Activated B cell treated with CpG ODN at 0.5 μM for 24 hours (primary cell): ENCODE results near the gene TBC1D7. TPM values are rescaled to one million over a fixed set of nuclear protein-coding genes. Genes with fewer than 3 reads are reported as not detected.

Experiments used
- ATAC-seq: fragments of 200-7000 bp; cut with Tn5 transposase; one replicate; pipeline ENCODE4 v1.10.0; 2021; ENCODE audit warnings: low read depth, mild to moderate bottlenecking, moderate library complexity
- CTCF ChIA-PET: fragments of 350-600 bp; sonication (Branson Sonifier 250); formaldehyde crosslinking; loops from one replicate; lab custom pipeline; 2021; ENCODE audit warnings: antibody characterized with exemption; lab: Charles Lee
- POLR2A ChIA-PET: fragments of 350-600 bp; sonication (Branson Sonifier 250); formaldehyde crosslinking; loops from one replicate; lab custom pipeline; 2021; ENCODE audit warnings: antibody characterized with exemption; lab: Charles Lee
- DNase-seq: peaks from one replicate; pipeline ENCODE4 v3.0.0; 2022
- H3K27ac Mint-ChIP-seq: one replicate; pipeline ENCODE4 v1.8.0; 2020; ENCODE audit warnings: mixed read lengths
- H3K27me3 Mint-ChIP-seq: one replicate; pipeline ENCODE4 v1.8.0; 2021; ENCODE audit warnings: mixed read lengths
- H3K36me3 Mint-ChIP-seq: one replicate; pipeline ENCODE4 v1.8.0; 2021; ENCODE audit warnings: low read depth, mixed read lengths
- H3K4me1 Mint-ChIP-seq: one replicate; pipeline ENCODE4 v1.8.0; 2021; ENCODE audit warnings: mixed read lengths
- H3K4me3 Mint-ChIP-seq: one replicate; pipeline ENCODE4 v1.8.0; 2020; ENCODE audit warnings: mild to moderate bottlenecking, mixed read lengths
- H3K9me3 Mint-ChIP-seq: one replicate; pipeline ENCODE4 v1.8.0; 2020; ENCODE audit warnings: mixed read lengths
- intact Hi-C: fragments of 100-400 bp; cut with micrococcal nuclease; formaldehyde crosslinking; loops from one replicate; pipeline ENCODE4 v1.15.1; 2024
- total RNA-seq: library from RNA; stranded (reverse); gene quantifications from 2 replicates; pipeline ENCODE4 v1.2.3, GENCODE V29; 2022
- TF ChIP-seq, protein P1 (sequence below): fragments of 200-600 bp; IDR thresholded peaks from one replicate; pipeline ENCODE4 v1.8.0; 2022; ENCODE audit warnings: antibody characterized with exemption, mild to moderate bottlenecking

Gene TBC1D7
- total RNA-seq, result 17.3 and 18.5 TPM in 2 replicates

DNA sequence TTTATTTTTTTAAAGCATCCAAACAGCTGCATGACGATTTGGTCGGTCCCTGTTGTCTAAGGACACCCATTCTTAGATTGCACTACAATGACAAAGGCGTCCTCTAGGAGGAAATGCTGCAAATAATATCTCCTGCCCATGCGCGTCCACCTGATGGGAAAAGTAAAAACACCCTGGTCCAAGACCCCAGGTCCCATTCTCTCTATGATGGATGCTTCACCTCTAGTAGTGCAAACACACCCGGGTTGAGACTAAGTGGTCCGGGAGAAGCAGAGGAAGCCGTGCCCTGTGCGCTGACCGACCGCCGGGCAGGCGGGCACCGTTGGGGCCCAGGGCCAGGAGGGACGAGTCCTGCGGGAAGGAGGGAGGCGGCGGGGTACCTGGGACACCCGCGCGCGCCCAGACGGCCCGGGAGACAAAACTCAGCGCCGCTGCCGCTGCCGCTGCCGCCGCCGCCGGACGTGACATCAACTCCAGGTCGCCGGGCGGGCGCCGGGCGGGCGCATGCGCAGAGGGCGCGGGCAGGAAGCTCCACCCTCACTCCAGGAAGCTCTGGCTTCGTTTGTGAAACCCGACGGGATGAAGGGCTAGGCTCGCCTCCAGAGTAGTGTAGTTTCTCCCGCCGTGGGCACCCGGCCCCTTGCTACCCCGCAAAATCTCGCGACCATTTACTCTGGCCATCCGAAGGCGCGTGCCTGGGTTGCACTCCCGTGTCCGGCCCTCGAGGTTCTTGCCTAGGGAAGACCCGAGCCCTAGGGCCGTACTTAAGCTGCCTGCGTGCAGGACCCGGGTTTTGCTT, at the start of gene TBC1D7:
TSS of gene TBC1D7 (minus strand) at position 462 of the 799 bp plus-strand sequence. CDS start 1,639 bp downstream, outside the sequence.
- ATAC-seq, result peak; percentile 85
- H3K4me3 Mint-ChIP-seq, result peak within 1 kb of the TSS; percentile 95
- peak within 1 kb of the TSS; percentile 98 for H3K27ac Mint-ChIP-seq
- H3K9me3 Mint-ChIP-seq, result no peaks in the 10 kb centered on the region
- CTCF ChIA-PET, result interaction anchor here (0.6 to 9.7 kb wide), 14 partner anchors 9 to 691 kb away, joined by 3 to 118 read pairs (median 4); partner anchors contain the start of gene SIRT5
- H3K27me3 Mint-ChIP-seq, result no peaks in the 10 kb centered on the region
- H3K4me1 Mint-ChIP-seq, result peaks cover 36% of the 10 kb centered on the region
- H3K36me3 Mint-ChIP-seq, result peaks cover 31% of the 10 kb centered on the region
- DNase-seq, result peak; percentile 95
- TF ChIP-seq, protein P1, sequence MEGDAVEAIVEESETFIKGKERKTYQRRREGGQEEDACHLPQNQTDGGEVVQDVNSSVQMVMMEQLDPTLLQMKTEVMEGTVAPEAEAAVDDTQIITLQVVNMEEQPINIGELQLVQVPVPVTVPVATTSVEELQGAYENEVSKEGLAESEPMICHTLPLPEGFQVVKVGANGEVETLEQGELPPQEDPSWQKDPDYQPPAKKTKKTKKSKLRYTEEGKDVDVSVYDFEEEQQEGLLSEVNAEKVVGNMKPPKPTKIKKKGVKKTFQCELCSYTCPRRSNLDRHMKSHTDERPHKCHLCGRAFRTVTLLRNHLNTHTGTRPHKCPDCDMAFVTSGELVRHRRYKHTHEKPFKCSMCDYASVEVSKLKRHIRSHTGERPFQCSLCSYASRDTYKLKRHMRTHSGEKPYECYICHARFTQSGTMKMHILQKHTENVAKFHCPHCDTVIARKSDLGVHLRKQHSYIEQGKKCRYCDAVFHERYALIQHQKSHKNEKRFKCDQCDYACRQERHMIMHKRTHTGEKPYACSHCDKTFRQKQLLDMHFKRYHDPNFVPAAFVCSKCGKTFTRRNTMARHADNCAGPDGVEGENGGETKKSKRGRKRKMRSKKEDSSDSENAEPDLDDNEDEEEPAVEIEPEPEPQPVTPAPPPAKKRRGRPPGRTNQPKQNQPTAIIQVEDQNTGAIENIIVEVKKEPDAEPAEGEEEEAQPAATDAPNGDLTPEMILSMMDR, result no peak
- POLR2A ChIA-PET, result interaction anchor here (0.6 to 4.0 kb wide), 46 partner anchors 10 to 1790 kb away, joined by 3 to 80 read pairs (median 4); partner anchors contain the start of genes GFOD1, NOL7 and SIRT5
- intact Hi-C loops, result loop anchor here (1.0 to 2.0 kb wide), 8 partner anchors 25 to 690 kb away; partner anchors contain the start of genes NOL7 and SIRT5

DNA sequence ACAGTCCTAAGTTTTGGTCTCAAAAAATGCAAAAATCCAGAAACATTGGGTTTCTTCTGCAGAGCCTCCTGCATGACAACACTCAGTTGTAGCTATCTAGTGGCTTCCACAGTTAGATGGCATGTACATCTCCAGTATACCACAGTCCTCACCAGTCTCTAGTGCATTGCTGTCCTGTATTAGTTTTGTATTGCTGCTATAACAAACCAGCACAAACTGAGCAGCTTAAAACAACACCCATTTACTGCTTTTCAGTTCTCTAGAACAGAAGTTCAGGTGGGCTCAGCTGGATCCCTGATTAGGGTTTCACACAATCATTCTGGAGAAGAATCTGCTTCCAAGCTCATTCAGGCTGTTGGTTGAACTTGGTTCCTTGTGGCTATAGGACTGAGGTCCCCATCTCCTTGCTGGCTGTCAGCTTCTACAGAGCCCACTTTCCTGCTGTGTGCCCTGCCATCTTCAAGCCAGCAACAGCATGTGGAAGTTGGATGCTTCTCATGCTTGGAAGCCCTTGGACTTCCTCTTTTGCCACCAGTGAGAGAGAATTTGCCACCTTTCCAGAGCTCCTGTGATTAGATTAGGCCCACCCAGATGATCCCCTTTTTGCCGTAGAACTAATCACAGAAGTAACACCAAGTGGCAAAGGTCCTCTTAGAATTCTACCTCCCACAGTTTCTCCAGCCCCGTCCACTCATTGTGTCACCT, 48.9 kb upstream of the TBC1D7 start:
- Mint-ChIP-seq H3K27ac (peak overlapping the region; percentile 65), H3K4me1 (peaks cover 71% of the 10 kb centered on the region)
- CTCF ChIA-PET, result interaction anchor here (1.9 kb wide), 1 partner anchor 40 kb away, joined by 6 read pairs; no protein-coding TSS in a partner anchor

DNA sequence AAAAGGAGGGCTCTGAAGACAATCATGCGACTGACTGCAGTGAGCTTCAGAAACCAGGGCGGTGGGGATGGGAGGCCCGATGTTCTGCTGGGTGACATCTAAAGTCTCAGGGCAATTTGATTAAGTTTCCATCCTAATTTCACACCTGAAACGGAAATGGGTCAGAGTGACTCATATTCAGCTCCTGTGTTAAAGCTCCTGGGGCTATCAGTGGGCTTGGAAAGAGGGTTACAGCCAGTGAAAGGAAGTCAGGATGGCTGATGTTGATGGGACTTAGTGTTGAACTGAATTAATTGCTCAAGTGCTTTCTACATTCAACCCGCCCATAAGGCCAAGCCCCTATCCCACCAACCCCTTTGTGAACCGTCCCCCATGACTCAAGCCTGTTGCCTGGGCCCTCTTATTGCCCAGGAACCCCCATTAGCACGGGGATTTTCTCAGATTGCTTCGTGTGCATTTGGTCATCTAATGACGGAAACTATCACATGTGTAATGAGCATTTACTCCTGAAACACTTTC, 47.1 kb upstream of the TBC1D7 start:
- Mint-ChIP-seq H3K4me1 (peaks cover 55% of the 10 kb centered on the region), H3K36me3 (peaks cover 1% of the 10 kb centered on the region), H3K9me3 (no peaks in the 10 kb centered on the region), H3K27ac (peak overlapping the region; percentile 50), H3K4me3 (no peak overlapping the region), H3K27me3 (no peaks in the 10 kb centered on the region)
- ChIA-PET POLR2A (interaction anchor here (0.6 to 1.5 kb wide), 6 partner anchors 8 to 111 kb away, joined by 3 to 4 read pairs (median 4); partner anchors contain the start of gene TBC1D7), CTCF (no interaction called here)
- TF ChIP-seq, protein P1, result no peak
- no peak for DNase-seq
- peak; percentile 77 for ATAC-seq
- intact Hi-C loops, result loop anchor here (1.0 kb wide), 1 partner anchor 19 kb away; no protein-coding TSS in a partner anchor

More for the DNA sequence above, 48.9 kb upstream of the TBC1D7 start:
- Mint-ChIP-seq H3K4me3 (no peak overlapping the region), H3K36me3 (no peaks in the 10 kb centered on the region), H3K27me3 (no peaks in the 10 kb centered on the region), H3K9me3 (no peaks in the 10 kb centered on the region)
- DNase-seq, result no peak
- POLR2A ChIA-PET, result interaction anchor here (1.6 kb wide), 1 partner anchor 22 kb away, joined by 4 read pairs; no protein-coding TSS in a partner anchor
- TF ChIP-seq, protein P1, result no peak
- intact Hi-C loops, result loop anchor here (1.0 kb wide), 1 partner anchor 8 kb away; no protein-coding TSS in a partner anchor
- no peak for ATAC-seq

DNA sequence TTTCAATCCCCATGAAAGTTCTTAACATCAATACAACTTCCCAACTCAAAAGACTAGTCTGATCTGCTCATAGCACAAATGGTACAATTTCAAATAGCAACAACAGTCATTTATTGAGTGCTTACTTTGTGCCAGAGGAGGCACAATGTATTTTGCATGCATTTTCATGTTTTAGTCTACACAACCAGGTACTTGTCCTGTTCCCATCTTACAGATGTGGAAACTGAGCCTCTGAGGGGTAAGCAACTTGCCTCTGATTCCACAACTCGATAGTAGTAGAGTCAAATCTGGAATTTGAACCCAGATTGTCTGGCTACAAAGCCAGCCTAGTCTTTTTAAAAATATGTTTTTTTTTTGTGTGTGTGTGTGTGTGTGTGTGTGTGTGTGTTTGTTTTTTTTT, 45.6 kb upstream of the TBC1D7 start:
- Mint-ChIP-seq H3K27ac (no peak overlapping the region), H3K27me3 (no peaks in the 10 kb centered on the region), H3K9me3 (no peaks in the 10 kb centered on the region), H3K36me3 (peaks cover 1% of the 10 kb centered on the region), H3K4me3 (no peak overlapping the region), H3K4me1 (peaks cover 45% of the 10 kb centered on the region)
- intact Hi-C loops, result no loop called here
- ChIA-PET POLR2A (interaction anchor here (0.7 kb wide), 1 partner anchor 184 kb away, joined by 4 read pairs; no protein-coding TSS in a partner anchor), CTCF (no interaction called here)
- DNase-seq (no peak), ATAC-seq (no peak)
- TF ChIP-seq, protein P1, result no peak
